GM21390 (cell line): Measurements from ENCODE around the gene CCT6A.
"Not testable (repeated sequence)": the region's sequence is repeated elsewhere in the genome, so short reads cannot be mapped to it uniquely, and the experiment has no call there.

ENCODE experiments used
- ATAC-seq: cut with Tn5 transposase; IDR thresholded peaks from one replicate; pipeline ENCODE4 v1.9.1; 2021; ENCODE audit not compliant: unreplicated experiment

CCT6A gene

GRCh38 chr7:56048763-56049162, 2.8 kb upstream of the CCT6A start:
- not testable (repeated sequence) for ATAC-seq

- no peak for ATAC-seq
These were observed 569 bp upstream of the CCT6A start for GRCh38 chr7:56051053-56051338.

GRCh38 chr7:56053379-56053778, 1.8 kb downstream of the CCT6A start:
- no peak for ATAC-seq

- no peak for ATAC-seq
These were observed 2.4 kb downstream of the CCT6A start for GRCh38 chr7:56053993-56054392.

- ATAC-seq = no peak
These were observed 10.8 kb downstream of the CCT6A start for GRCh38 chr7:56062382-56062781.

- no peak for ATAC-seq
These were observed 11.9 kb downstream of the CCT6A start for GRCh38 chr7:56063500-56063881.

GRCh38 chr7:56063882-56064625, 12.5 kb downstream of the CCT6A start, which contains the start of gene SUMF2:
TSS of gene SUMF2 (plus strand) at chr7:56064286. CDS start at chr7:56064312, 26 bp downstream.
- ATAC-seq = peak; percentile 87

- not testable (repeated sequence) for ATAC-seq
These were observed 14.8 kb downstream of the CCT6A start for GRCh38 chr7:56066376-56066775.

- ATAC-seq = peak; percentile 94
These were observed 22.8 kb downstream of the CCT6A start for GRCh38 chr7:56074371-56074791.

- no peak for ATAC-seq
These were observed 26.1 kb downstream of the CCT6A start for GRCh38 chr7:56077681-56078080.

- no peak for ATAC-seq
These were observed 26.6 kb downstream of the CCT6A start for GRCh38 chr7:56078196-56078595.

GRCh38 chr7:56079450-56080185, 28.1 kb downstream of the CCT6A start:
- ATAC-seq = no peak

GRCh38 chr7:56080726-56081435, 29.3 kb downstream of the CCT6A start:
- not testable (repeated sequence) for ATAC-seq

GRCh38 chr7:56081626-56082340, 30.2 kb downstream of the CCT6A start:
- ATAC-seq = no peak

- no peak for ATAC-seq
These were observed 31.7 kb downstream of the CCT6A start for GRCh38 chr7:56083150-56083785.

- ATAC-seq = no peak
These were observed 35.2 kb downstream of the CCT6A start for GRCh38 chr7:56086761-56087160.

- ATAC-seq = no peak
These were observed 35.9 kb downstream of the CCT6A start for GRCh38 chr7:56087445-56087844.

GRCh38 chr7:56091591-56091990, 40.0 kb downstream of the CCT6A start:
- ATAC-seq = no peak

GRCh38 chr7:56092388-56092787, 40.8 kb downstream of the CCT6A start:
- ATAC-seq = not testable (repeated sequence)

GRCh38 chr7:56092789-56093531, 41.4 kb downstream of the CCT6A start, which contains the start of gene PHKG1:
TSS of gene PHKG1 (minus strand) at chr7:56092952. CDS start at chr7:56088941, 4,011 bp downstream.
- ATAC-seq = no peak
